Astrocyte (in vitro differentiated cells and primary cell): ENCODE measurements around the gene KRTAP6-2. TPM values are rescaled to one million over a fixed set of nuclear protein-coding genes. Genes with fewer than 3 reads are reported as not detected.

Source experiments
- DNase-seq: peaks from one replicate; pipeline ENCODE4 v3.0.0-alpha.2; 2010; ENCODE audit warnings: low read depth
- FAIRE-seq: peaks from 2 replicates; lab custom pipeline; 2011; peaks lifted over from hg19 to GRCh38; lab: Jason Lieb, UNC
- H2AFZ ChIP-seq: 2 replicates; pipeline ENCODE4 v1.6.0; 2012; ENCODE audit warnings: low read depth, low read length, inconsistent platforms
- H3K27ac ChIP-seq: 2 replicates; pipeline ENCODE4 v1.5.1; 2011; ENCODE audit warnings: low read depth, low read length, inconsistent platforms
- H3K27me3 ChIP-seq: 2 replicates; pipeline ENCODE4 v1.6.0; 2011; ENCODE audit warnings: low read length, inconsistent platforms; ENCODE audit not compliant: insufficient read depth
- H3K36me3 ChIP-seq: 2 replicates; pipeline ENCODE4 v1.5.1; 2011; ENCODE audit warnings: low read length, inconsistent platforms; ENCODE audit not compliant: insufficient read depth
- H3K4me1 ChIP-seq: 2 replicates; pipeline ENCODE4 v1.5.1; 2011; ENCODE audit warnings: low read length, inconsistent platforms; ENCODE audit not compliant: insufficient read depth
- H3K4me2 ChIP-seq: 2 replicates; pipeline ENCODE4 v1.6.0; 2012; ENCODE audit warnings: low read length, inconsistent platforms
- H3K4me3 ChIP-seq: 2 replicates; pipeline ENCODE4 v1.5.1; 2011; ENCODE audit warnings: low read depth, mild to moderate bottlenecking, low read length, inconsistent platforms; ENCODE audit not compliant: insufficient read depth
- H3K79me2 ChIP-seq: 2 replicates; pipeline ENCODE4 v1.6.0; 2012; ENCODE audit warnings: mild to moderate bottlenecking, low read length, inconsistent platforms; ENCODE audit not compliant: insufficient read depth
- H3K9ac ChIP-seq: 2 replicates; pipeline ENCODE4 v1.6.0; 2012; ENCODE audit warnings: mild to moderate bottlenecking, low read length, inconsistent platforms
- H3K9me3 ChIP-seq: 2 replicates; pipeline ENCODE4 v1.5.1; 2012; ENCODE audit warnings: low read depth, mild to moderate bottlenecking, low read length, inconsistent platforms; ENCODE audit not compliant: insufficient read depth
- H4K20me1 ChIP-seq: 2 replicates; pipeline ENCODE4 v1.6.0; 2012; ENCODE audit warnings: low read length, inconsistent platforms; ENCODE audit not compliant: insufficient read depth
- H3K27ac Mint-ChIP-seq: one replicate; pipeline ENCODE4 v1.8.0; 2021; ENCODE audit warnings: mild to moderate bottlenecking, mixed read lengths; ENCODE audit not compliant: unreplicated experiment
- H3K27me3 Mint-ChIP-seq: one replicate; pipeline ENCODE4 v1.8.0; 2021; ENCODE audit warnings: low read depth, mixed read lengths; ENCODE audit not compliant: unreplicated experiment
- H3K36me3 Mint-ChIP-seq: one replicate; pipeline ENCODE4 v1.8.0; 2021; ENCODE audit warnings: low read depth, mixed read lengths; ENCODE audit not compliant: unreplicated experiment
- H3K4me1 Mint-ChIP-seq: one replicate; pipeline ENCODE4 v1.8.0; 2021; ENCODE audit warnings: low read depth, mixed read lengths; ENCODE audit not compliant: unreplicated experiment
- H3K4me3 Mint-ChIP-seq: one replicate; pipeline ENCODE4 v1.8.0; 2021; ENCODE audit warnings: mild to moderate bottlenecking, moderate library complexity, mixed read lengths; ENCODE audit not compliant: unreplicated experiment
- H3K9me3 Mint-ChIP-seq: one replicate; pipeline ENCODE4 v1.8.0; 2021; ENCODE audit warnings: mild to moderate bottlenecking, mixed read lengths; ENCODE audit not compliant: unreplicated experiment
- EZH2 ChIP-seq: IDR thresholded peaks from 2 replicates; pipeline ENCODE4 v1.6.1; 2012; ENCODE audit warnings: mild to moderate bottlenecking, low read length, inconsistent platforms; ENCODE audit not compliant: insufficient read depth
- total RNA-seq: library from RNA; stranded (reverse); gene quantifications from 2 replicates; pipeline ENCODE4 v1.2.1, GENCODE V29; 2021
- TF ChIP-seq, protein P1 (sequence below): IDR thresholded peaks from 2 replicates; pipeline ENCODE4 v1.5.1; 2011; ENCODE audit warnings: low read depth, mild to moderate bottlenecking, inconsistent platforms, low read length, moderate library complexity; ENCODE audit not compliant: insufficient read depth

KRTAP6-2 gene
- total RNA-seq, 1 donor from 2014 or later = not detected

DNA sequence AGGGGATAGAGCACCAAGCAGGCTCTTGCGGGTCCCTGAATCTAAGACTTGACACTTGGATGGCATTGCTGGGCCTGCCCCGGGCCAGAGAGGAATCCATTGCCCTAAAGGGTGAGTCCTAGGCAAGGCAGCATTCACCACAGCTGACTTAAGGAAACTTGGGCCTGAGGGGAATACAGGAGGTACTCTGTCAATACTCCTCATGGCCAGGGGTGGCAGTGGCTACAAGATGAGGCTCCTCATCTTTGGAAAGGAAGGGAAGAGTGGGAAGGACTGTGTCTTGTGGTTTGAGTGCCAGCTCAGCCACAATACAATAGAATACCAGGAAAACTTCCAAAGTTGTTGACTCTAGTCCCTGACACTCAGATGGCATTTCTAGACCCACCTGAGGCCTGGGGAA lies 7.3 kb upstream of the KRTAP6-2 start:
- no peak for TF ChIP-seq EZH2
- TF ChIP-seq, protein P1, sequence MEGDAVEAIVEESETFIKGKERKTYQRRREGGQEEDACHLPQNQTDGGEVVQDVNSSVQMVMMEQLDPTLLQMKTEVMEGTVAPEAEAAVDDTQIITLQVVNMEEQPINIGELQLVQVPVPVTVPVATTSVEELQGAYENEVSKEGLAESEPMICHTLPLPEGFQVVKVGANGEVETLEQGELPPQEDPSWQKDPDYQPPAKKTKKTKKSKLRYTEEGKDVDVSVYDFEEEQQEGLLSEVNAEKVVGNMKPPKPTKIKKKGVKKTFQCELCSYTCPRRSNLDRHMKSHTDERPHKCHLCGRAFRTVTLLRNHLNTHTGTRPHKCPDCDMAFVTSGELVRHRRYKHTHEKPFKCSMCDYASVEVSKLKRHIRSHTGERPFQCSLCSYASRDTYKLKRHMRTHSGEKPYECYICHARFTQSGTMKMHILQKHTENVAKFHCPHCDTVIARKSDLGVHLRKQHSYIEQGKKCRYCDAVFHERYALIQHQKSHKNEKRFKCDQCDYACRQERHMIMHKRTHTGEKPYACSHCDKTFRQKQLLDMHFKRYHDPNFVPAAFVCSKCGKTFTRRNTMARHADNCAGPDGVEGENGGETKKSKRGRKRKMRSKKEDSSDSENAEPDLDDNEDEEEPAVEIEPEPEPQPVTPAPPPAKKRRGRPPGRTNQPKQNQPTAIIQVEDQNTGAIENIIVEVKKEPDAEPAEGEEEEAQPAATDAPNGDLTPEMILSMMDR = no peak
- DNase-seq (no peak), FAIRE-seq (no peak)
- no peak overlapping the region for H3K4me3 ChIP-seq
- no peaks in the 10 kb centered on the region for H3K36me3 ChIP-seq
- no peak overlapping the region for H3K27ac ChIP-seq
- H3K4me1 ChIP-seq = no peaks in the 10 kb centered on the region
- no peak overlapping the region for H3K4me2 ChIP-seq
- no peaks in the 10 kb centered on the region for H3K79me2 ChIP-seq
- no peak overlapping the region for H3K4me3 Mint-ChIP-seq
- H2AFZ ChIP-seq = no peak overlapping the region
- H3K27ac Mint-ChIP-seq = no peak overlapping the region
- H4K20me1 ChIP-seq = no peaks in the 10 kb centered on the region
- no peaks in the 10 kb centered on the region for H3K27me3 Mint-ChIP-seq
- H3K27me3 ChIP-seq = no peaks in the 10 kb centered on the region
- no peak overlapping the region for H3K9ac ChIP-seq
- H3K4me1 Mint-ChIP-seq = no peaks in the 10 kb centered on the region
- peaks cover 2% of the 10 kb centered on the region for H3K9me3 ChIP-seq
- H3K36me3 Mint-ChIP-seq = no peaks in the 10 kb centered on the region
- no peaks in the 10 kb centered on the region for H3K9me3 Mint-ChIP-seq

DNA sequence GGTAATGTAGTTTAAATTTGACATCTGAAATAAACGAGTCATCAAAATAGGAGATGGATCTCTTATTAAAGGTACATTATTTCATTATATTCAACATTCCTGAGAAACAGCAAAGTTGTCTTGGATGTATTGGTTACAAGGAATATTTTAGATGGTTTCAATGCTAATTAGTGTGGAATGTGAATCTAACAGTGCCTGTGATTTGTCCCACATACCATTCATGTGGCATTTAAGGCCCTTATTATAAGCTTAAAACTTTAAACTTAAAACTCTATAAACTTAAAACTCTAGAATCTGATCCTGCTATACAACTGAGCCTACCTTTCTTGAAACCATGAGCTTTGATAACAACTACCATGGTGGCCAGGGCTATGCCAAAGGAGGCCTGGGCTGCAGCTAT lies 2.1 kb upstream of the KRTAP6-2 start, which contains the start of gene KRTAP22-1:
KRTAP22-1 (plus strand) TSS at position 301 of the 400 bp plus-strand sequence.
- TF ChIP-seq EZH2 = no peak
- TF ChIP-seq, protein P1 = no peak
- FAIRE-seq (no peak), DNase-seq (no peak)
- no peak within 1 kb of the TSS for H3K4me2 ChIP-seq
- H3K4me3 Mint-ChIP-seq = no peak within 1 kb of the TSS
- H3K79me2 ChIP-seq = no peaks in the 10 kb centered on the region
- H3K4me1 ChIP-seq = no peaks in the 10 kb centered on the region
- no peak within 1 kb of the TSS for H3K9ac ChIP-seq
- no peak within 1 kb of the TSS for H3K27ac ChIP-seq
- H3K36me3 ChIP-seq = no peaks in the 10 kb centered on the region
- H3K9me3 ChIP-seq = peaks cover 6% of the 10 kb centered on the region
- H3K36me3 Mint-ChIP-seq = no peaks in the 10 kb centered on the region
- H3K27me3 ChIP-seq = no peaks in the 10 kb centered on the region
- H3K9me3 Mint-ChIP-seq = no peaks in the 10 kb centered on the region
- H3K4me1 Mint-ChIP-seq = no peaks in the 10 kb centered on the region
- H3K4me3 ChIP-seq = no peak within 1 kb of the TSS
- no peak within 1 kb of the TSS for H2AFZ ChIP-seq
- no peak within 1 kb of the TSS for H3K27ac Mint-ChIP-seq
- H4K20me1 ChIP-seq = no peaks in the 10 kb centered on the region
- H3K27me3 Mint-ChIP-seq = no peaks in the 10 kb centered on the region

DNA sequence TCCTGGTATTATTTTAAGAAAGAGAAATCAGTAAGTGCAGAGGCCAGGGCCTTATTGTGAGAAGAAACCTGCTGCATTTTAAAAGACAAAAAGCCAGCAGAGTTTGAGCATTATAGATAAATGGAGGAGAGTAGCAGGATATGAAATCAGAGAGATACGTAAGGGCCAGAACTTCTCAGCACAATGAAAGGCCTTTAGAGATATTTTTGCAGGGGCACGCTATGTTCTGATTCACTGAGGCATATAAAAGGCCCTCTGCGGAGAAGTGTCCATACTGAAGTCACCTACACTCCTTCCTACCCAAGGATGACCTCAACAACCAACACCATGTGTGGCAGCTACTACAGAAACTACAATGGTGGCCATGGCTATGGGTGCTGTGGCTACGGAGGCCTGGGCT lies 6.6 kb downstream of the KRTAP6-2 start, which contains the start of gene KRTAP6-3:
KRTAP6-3 (plus strand) TSS at position 301 of the 400 bp plus-strand sequence; CDS start at position 307, 6 bp downstream.
- Histone ChIP-seq H3K9me3 (peaks cover 3% of the 10 kb centered on the region), H3K4me1 (no peaks in the 10 kb centered on the region), H3K36me3 (no peaks in the 10 kb centered on the region), H3K4me3 (no peak within 1 kb of the TSS), H3K4me2 (no peak within 1 kb of the TSS), H2AFZ (no peak within 1 kb of the TSS), H3K27ac (no peak within 1 kb of the TSS), H4K20me1 (no peaks in the 10 kb centered on the region), H3K27me3 (no peaks in the 10 kb centered on the region), H3K79me2 (no peaks in the 10 kb centered on the region), H3K9ac (no peak within 1 kb of the TSS)
- H3K4me3 Mint-ChIP-seq = no peak within 1 kb of the TSS
- DNase-seq (no peak), FAIRE-seq (no peak)
- no peaks in the 10 kb centered on the region for H3K27me3 Mint-ChIP-seq
- H3K9me3 Mint-ChIP-seq = no peaks in the 10 kb centered on the region
- H3K36me3 Mint-ChIP-seq = no peaks in the 10 kb centered on the region
- no peaks in the 10 kb centered on the region for H3K4me1 Mint-ChIP-seq
- TF ChIP-seq EZH2 = no peak
- TF ChIP-seq, protein P1 = no peak
- no peak within 1 kb of the TSS for H3K27ac Mint-ChIP-seq
